Esophagus muscularis mucosa (tissue), 4 donors: ENCODE data around the gene CNN2. TPM values are rescaled to one million over a fixed set of nuclear protein-coding genes. Genes with fewer than 3 reads are reported as not detected.
A peak's percentile ranks its signal among the peaks of the same experiment; 100 is the strongest.

ENCODE experiments used
- DNase-seq: peaks from one replicate; pipeline ENCODE4 v3.0.0-alpha.2; 2017; ENCODE audit errors: extremely low spot score
- H3K27ac ChIP-seq, 4 donors: fragments of 200-600 bp; sonication (generic); replicated peaks in 1 of 4; 1 replicate in 3 of 4; 2 replicates in 1 of 4; pipeline ENCODE4 v1.5.1; 2016 to 2019; ENCODE audit warnings: mild to moderate bottlenecking in 1 of 4
- H3K27me3 ChIP-seq, 4 donors: fragments of 200-600 bp; sonication (generic); one replicate each; pipeline versions ENCODE4 v1.5.1 to v1.6.0; 2016 to 2019
- H3K36me3 ChIP-seq, 4 donors: fragments of 200-600 bp; sonication (generic); one replicate each; pipeline ENCODE4 v1.5.1; 2016 to 2019
- H3K4me1 ChIP-seq, 4 donors: fragments of 200-600 bp; sonication (generic); one replicate each; pipeline ENCODE4 v1.5.1; 2016 to 2019
- H3K4me3 ChIP-seq, 4 donors: fragments of 200-600 bp; sonication (generic); 1 replicate in 2 of 4; 2 replicates in 2 of 4; pipeline ENCODE4 v1.5.1; 2016 to 2019; ENCODE audit warnings: mild to moderate bottlenecking in 4 of 4, moderate library complexity in 1 of 4
- H3K9me3 ChIP-seq, 4 donors: fragments of 200-600 bp; sonication (generic); 1 replicate in 3 of 4; 2 replicates in 1 of 4; pipeline ENCODE4 v1.5.1; 2016 to 2019
- CTCF ChIP-seq, 3 experiments: fragments of 200-600 bp in 2 of 3; fragments of 450-650 bp in 1 of 3; sonication (generic) in 2 of 3; IDR thresholded peaks; one replicate each; pipeline ENCODE4 v1.5.1; 2017 to 2019; ENCODE audit warnings: antibody characterized with exemption in 3 of 3, mild to moderate bottlenecking in 2 of 3, moderate library complexity in 1 of 3
- EP300 ChIP-seq: sonication (generic); formaldehyde crosslinking; IDR thresholded peaks from one replicate; pipeline ENCODE4 v1.6.1; 2017; ENCODE audit warnings: antibody characterized with exemption
- POLR2A ChIP-seq: fragments of 450-650 bp; IDR thresholded peaks from one replicate; pipeline ENCODE4 v1.6.1; 2017; ENCODE audit warnings: antibody characterized with exemption, moderate library complexity, mild to moderate bottlenecking, low read depth
- POLR2AphosphoS5 ChIP-seq, 2 donors: sonication (generic); formaldehyde crosslinking; IDR thresholded peaks; one replicate each; pipeline ENCODE4 v1.6.1; 2017; ENCODE audit warnings: antibody characterized with exemption in 2 of 2
- WGBS: methylation state at CpG from one replicate; pipeline ENCODE4 v1.1.5; 2018; 5-methylcytosine and 5-hydroxymethylcytosine counted together
- intact Hi-C: fragments of 100-400 bp; cut with DNase I; formaldehyde crosslinking; loops from one replicate; pipeline ENCODE4 v1.15.1; 2023
- total RNA-seq, 4 donors: library from RNA; depleted of rRNA; stranded (reverse); fragments of >200 nt; gene quantifications; one replicate each; pipeline versions ENCODE4 v1.1.0 to v1.2.1, GENCODE V29; 2016

Gene CNN2
- total RNA-seq, 4 donors from 2014 or later = 47.3 to 98.1 (median 81.3) TPM

DNA sequence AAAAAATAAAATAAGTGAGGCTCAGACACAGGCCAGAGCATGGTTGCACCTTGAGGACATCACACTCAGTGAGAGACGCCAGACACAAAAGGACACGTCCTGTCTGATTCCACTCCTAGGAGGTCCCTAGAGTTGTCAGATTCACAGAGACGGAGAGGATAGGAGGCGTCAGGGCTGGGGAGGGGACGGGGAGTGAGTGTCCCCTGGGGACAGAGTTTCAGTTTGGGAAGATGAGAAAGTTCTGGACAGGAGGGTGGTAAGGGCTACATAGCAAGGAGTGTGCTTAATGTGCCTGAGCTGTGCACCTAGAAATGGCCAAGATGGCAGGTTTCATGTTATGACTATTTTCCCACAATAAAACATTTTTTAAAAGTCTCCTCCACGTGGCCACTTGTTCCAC, 28.3 kb upstream of the CNN2 start:
- no peak for DNase-seq
- no peak overlapping the region for H3K4me3 ChIP-seq
- H3K36me3 ChIP-seq = peaks cover 0 to 20% (median 15%) of the 10 kb centered on the region in 4 donors
- 39% methylated on average over 5 of the region's 6 CpGs for WGBS
- intact Hi-C loops = no loop called here
- peaks cover 15 to 32% (median 32%) of the 10 kb centered on the region in 4 donors for H3K4me1 ChIP-seq
- H3K9me3 ChIP-seq = no peaks in the 10 kb centered on the region
- H3K27me3 ChIP-seq = peaks cover 14 to 91% (median 62%) of the 10 kb centered on the region in 4 donors
- H3K27ac ChIP-seq = no peak overlapping the region
- TF ChIP-seq EP300 (no peak), POLR2AphosphoS5 (IDR thresholded peaks at IDR 0.05) (no peak), POLR2A (no peak), CTCF (IDR thresholded peaks at IDR 0.05) (no peak)

GRCh38 chr19:999379-999719, 27.1 kb upstream of the CNN2 start:
- Histone ChIP-seq H3K27me3 (peaks cover 14 to 100% (median 62%) of the 10 kb centered on the region in 4 donors), H3K4me3 (no peak overlapping the region), H3K4me1 (peaks cover 15 to 32% (median 32%) of the 10 kb centered on the region in 4 donors), H3K9me3 (no peaks in the 10 kb centered on the region), H3K36me3 (peaks cover 0 to 7% (median 3%) of the 10 kb centered on the region in 4 donors), H3K27ac (no peak overlapping the region)
- DNase-seq = no peak
- WGBS = 72% methylated on average over 3 of the region's 3 CpGs
- intact Hi-C loops = no loop called here
- TF ChIP-seq POLR2A (no peak), CTCF (IDR thresholded peaks at IDR 0.05) (no peak), POLR2AphosphoS5 (IDR thresholded peaks at IDR 0.05) (no peak), EP300 (no peak)

- Histone ChIP-seq H3K27me3 (peaks cover 14 to 97% (median 62%) of the 10 kb centered on the region in 4 donors), H3K36me3 (peaks cover 0 to under 1% (median 0%) of the 10 kb centered on the region in 4 donors), H3K27ac (no peak within 1 kb of the TSS), H3K4me3 (peak within 1 kb of the TSS; percentile 24 to 45 (median 34)), H3K9me3 (no peaks in the 10 kb centered on the region), H3K4me1 (peaks cover 15 to 32% (median 32%) of the 10 kb centered on the region in 4 donors)
- TF ChIP-seq CTCF (IDR thresholded peaks at IDR 0.05) (peak; percentile 32 to 54 (median 39)), EP300 (no peak), POLR2AphosphoS5 (IDR thresholded peaks at IDR 0.05) (no peak), POLR2A (no peak)
- no peak for DNase-seq
- no CpG with 5 or more reads among the region's 43 CpGs for WGBS
- intact Hi-C loops = no loop called here
Observed at GRCh38 chr19:1000095-1000494, 26.3 kb upstream of the CNN2 start, which contains the start of gene GRIN3B. Gene GRIN3B, plus strand, starts transcription at chr19:1000419. Its CDS starts 19 bp downstream, at chr19:1000438.

DNA sequence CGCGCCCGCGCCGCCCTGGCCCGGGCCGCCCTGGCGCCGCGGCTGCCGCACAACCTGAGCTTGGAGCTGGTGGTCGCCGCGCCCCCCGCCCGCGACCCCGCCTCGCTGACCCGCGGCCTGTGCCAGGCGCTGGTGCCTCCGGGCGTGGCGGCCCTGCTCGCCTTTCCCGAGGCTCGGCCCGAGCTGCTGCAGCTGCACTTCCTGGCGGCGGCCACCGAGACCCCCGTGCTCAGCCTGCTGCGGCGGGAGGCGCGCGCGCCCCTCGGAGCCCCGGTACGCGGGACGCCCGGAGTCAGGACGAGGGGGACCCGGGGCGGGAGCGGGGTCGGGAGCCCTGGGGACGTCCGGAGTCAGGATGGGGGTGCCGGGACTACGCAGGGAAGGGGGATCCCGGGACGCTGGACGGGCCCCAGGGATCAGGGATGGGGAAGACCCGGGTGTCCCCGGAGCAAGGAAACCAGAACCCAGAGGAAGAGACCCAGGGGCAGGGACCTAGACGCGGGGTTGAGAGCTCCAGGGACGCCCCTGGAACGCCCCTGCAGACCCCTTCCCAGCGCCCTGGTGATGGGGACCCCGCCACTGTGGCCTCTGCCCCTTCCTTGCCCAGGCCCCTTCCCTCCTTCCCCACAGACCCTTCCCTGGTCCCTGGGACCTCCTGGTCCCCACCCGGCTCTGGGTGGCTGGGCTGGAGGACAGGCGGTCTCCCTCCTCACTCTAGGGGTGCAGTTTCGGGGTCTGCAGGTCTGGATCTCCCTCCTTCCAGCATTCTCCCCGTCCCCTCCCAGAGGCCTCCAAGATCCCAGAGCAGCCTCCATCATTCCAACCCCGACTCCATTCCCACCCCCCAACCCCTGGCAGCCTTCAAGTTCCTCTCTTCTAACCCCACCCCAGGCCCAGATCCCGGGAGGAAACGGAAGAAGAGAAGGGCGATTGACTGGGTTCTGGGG, 25.5 kb upstream of the CNN2 start:
- Histone ChIP-seq H3K4me3 (peak overlapping the region in 2 of 4 donors; percentile 34 to 45), H3K27me3 (peaks cover 14 to 89% (median 57%) of the 10 kb centered on the region in 4 donors), H3K36me3 (no peaks in the 10 kb centered on the region), H3K27ac (no peak overlapping the region), H3K9me3 (no peaks in the 10 kb centered on the region), H3K4me1 (peaks cover 14 to 31% (median 29%) of the 10 kb centered on the region in 4 donors)
- TF ChIP-seq EP300 (no peak), POLR2AphosphoS5 (IDR thresholded peaks at IDR 0.05) (no peak), CTCF (IDR thresholded peaks at IDR 0.05) (no peak), POLR2A (no peak)
- DNase-seq = no peak
- intact Hi-C loops = no loop called here
- 6% methylated on average over 31 of the region's 73 CpGs for WGBS
